GM06990 (cell line): ENCODE measurements around the gene DDX52.
"Not testable (repeated sequence)": the region's sequence is repeated elsewhere in the genome, so short reads cannot be mapped to it uniquely, and the experiment has no call there.

ENCODE experiments used
- DNase-seq: peaks from one replicate; pipeline ENCODE4 v3.0.0-alpha.2; 2011; ENCODE audit not compliant: insufficient read length; ENCODE audit errors: extremely low read depth
- H3K27me3 ChIP-seq: replicated peaks from 2 replicates; pipeline ENCODE4 v1.6.0; 2011; ENCODE audit warnings: low read length; ENCODE audit not compliant: control insufficient read depth, insufficient read depth
- H3K36me3 ChIP-seq: 2 replicates; pipeline ENCODE4 v1.5.1; 2011; ENCODE audit warnings: low read length; ENCODE audit not compliant: control insufficient read depth, insufficient read depth
- H3K4me3 ChIP-seq: replicated peaks from 2 replicates; pipeline ENCODE4 v1.5.1; 2011; ENCODE audit warnings: low read depth, mild to moderate bottlenecking, control low read depth, low read length
- CTCF ChIP-seq: IDR thresholded peaks from 2 replicates; pipeline ENCODE4 v1.5.1; 2011; ENCODE audit warnings: low read length, control low read depth, mild to moderate bottlenecking, inconsistent platforms; ENCODE audit not compliant: insufficient read depth, poor library complexity, severe bottlenecking

DDX52 gene

GRCh38 chr17:37647856-37648255 lies 4.6 kb upstream of the DDX52 start:
- no peak for DNase-seq
- no peak for TF ChIP-seq CTCF
- Histone ChIP-seq H3K27me3 (0 out of 2 replicates have a peak, but pooled peaks cover 3% of the 10 kb centered on the region), H3K36me3 (no peaks in the 10 kb centered on the region), H3K4me3 (no peak overlapping the region)

GRCh38 chr17:37643869-37644268 lies 623 bp upstream of the DDX52 start:
- 0 out of 2 replicates have a peak, but pooled peaks cover 3% of the 10 kb centered on the region for H3K27me3 ChIP-seq
- no peak for TF ChIP-seq CTCF
- no peak for DNase-seq
- peak overlapping the region; percentile 70 for H3K4me3 ChIP-seq
- H3K36me3 ChIP-seq: peaks cover 3% of the 10 kb centered on the region; the same call in 1 of the 2 replicates

GRCh38 chr17:37642681-37643080 lies 565 bp downstream of the DDX52 start:
- no peak for DNase-seq
- H3K27me3 ChIP-seq: 0 out of 2 replicates have a peak, but pooled peaks cover 1% of the 10 kb centered on the region
- peaks cover 4% of the 10 kb centered on the region for H3K36me3 ChIP-seq
- no peak for TF ChIP-seq CTCF
- H3K4me3 ChIP-seq: peak overlapping the region; percentile 70

- DNase-seq: no peak
- TF ChIP-seq CTCF: no peak
- no peaks in the 10 kb centered on the region for H3K27me3 ChIP-seq
- H3K36me3 ChIP-seq: peaks cover 4% of the 10 kb centered on the region
- H3K4me3 ChIP-seq: no peak overlapping the region
These were observed 3.2 kb downstream of the DDX52 start for GRCh38 chr17:37640015-37640414.

- no peak for DNase-seq
- Histone ChIP-seq H3K27me3 (no peaks in the 10 kb centered on the region), H3K36me3 (peaks cover 4% of the 10 kb centered on the region), H3K4me3 (no peak overlapping the region)
- no peak for TF ChIP-seq CTCF
These were observed 5.3 kb downstream of the DDX52 start for GRCh38 chr17:37637956-37638355.

- H3K27me3 ChIP-seq, H3K36me3 ChIP-seq, H3K4me3 ChIP-seq, DNase-seq: not testable (repeated sequence)
These were observed 26.8 kb downstream of the DDX52 start for GRCh38 chr17:37616430-37616829.
